ENCODE data around the gene RNF224.
"Not testable (repeated sequence)": the region's sequence is repeated elsewhere in the genome, so short reads cannot be mapped to it uniquely, and the experiment has no call there.

Gene RNF224

DNA sequence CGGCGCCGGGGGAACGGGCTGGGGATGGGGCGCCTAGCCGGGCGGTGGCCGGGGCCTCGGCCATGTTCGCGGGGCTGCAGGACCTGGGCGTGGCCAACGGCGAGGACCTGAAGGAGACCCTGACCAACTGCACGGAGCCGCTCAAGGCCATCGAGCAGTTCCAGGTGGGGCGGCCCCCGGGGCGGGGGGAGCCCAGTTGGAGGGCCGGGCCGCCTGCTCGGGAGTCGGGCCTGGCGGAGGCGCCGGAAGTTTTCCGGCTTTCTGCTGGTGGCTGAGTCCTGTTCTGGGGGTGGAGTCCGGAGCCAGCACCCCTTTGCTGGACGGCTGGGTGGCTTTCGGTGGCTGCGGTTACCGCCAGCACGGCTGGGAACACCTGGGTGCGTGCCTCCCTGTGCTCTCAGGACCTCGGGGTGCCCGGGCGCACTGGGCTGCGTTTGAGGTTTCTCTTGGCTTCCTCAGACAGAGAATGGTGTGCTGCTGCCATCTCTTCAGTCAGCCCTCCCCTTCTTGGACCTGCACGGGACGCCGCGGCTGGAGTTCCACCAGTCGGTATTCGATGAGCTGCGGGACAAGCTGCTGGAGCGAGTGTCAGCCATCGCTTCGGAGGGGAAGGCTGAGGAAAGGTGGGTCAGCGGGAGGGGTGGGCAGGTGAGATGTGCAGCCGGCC lies 28.3 kb downstream of the RNF224 start:
- in situ Hi-C loops (cut with HindIII; ENCODE audit: low sequenced_read_pairs), result no loop called here
- DNase-seq (ENCODE audit: low read depth, low spot score), result peak; percentile 45
- H3K4me3 ChIP-seq (ENCODE audit: low read depth, low read length), result peak overlapping the region; percentile 89
- TF ChIP-seq, protein P1, sequence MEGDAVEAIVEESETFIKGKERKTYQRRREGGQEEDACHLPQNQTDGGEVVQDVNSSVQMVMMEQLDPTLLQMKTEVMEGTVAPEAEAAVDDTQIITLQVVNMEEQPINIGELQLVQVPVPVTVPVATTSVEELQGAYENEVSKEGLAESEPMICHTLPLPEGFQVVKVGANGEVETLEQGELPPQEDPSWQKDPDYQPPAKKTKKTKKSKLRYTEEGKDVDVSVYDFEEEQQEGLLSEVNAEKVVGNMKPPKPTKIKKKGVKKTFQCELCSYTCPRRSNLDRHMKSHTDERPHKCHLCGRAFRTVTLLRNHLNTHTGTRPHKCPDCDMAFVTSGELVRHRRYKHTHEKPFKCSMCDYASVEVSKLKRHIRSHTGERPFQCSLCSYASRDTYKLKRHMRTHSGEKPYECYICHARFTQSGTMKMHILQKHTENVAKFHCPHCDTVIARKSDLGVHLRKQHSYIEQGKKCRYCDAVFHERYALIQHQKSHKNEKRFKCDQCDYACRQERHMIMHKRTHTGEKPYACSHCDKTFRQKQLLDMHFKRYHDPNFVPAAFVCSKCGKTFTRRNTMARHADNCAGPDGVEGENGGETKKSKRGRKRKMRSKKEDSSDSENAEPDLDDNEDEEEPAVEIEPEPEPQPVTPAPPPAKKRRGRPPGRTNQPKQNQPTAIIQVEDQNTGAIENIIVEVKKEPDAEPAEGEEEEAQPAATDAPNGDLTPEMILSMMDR (IDR thresholded peaks at IDR 0.05; ENCODE audit: low read depth, low read length), result no peak

DNA sequence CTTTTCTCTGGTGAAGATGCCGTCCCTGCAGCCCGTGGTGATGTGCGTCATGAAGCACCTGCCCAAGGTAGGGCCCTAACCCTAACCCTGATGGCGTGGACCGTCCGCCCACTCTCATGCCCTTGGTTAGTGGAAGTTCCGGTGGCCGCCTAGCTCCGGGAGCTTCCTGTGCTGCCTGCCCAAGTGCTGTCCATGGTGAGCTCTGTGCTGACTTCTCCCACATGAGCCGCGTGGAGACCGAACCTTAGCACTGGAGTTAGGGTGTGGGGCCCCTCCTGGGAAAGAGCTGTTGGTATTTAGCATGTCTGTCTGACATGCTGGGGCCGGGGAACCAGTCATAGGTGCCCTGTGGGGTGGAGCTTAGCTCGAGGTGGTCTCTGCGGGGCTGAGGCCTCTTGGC lies 29.1 kb downstream of the RNF224 start:
- no peak for DNase-seq (ENCODE audit: low read depth, low spot score)
- TF ChIP-seq, protein P1 (IDR thresholded peaks at IDR 0.05; ENCODE audit: low read depth, low read length), result no peak
- H3K4me3 ChIP-seq (ENCODE audit: low read depth, low read length), result peak overlapping the region; percentile 89
- in situ Hi-C loops (cut with HindIII; ENCODE audit: low sequenced_read_pairs), result no loop called here

DNA sequence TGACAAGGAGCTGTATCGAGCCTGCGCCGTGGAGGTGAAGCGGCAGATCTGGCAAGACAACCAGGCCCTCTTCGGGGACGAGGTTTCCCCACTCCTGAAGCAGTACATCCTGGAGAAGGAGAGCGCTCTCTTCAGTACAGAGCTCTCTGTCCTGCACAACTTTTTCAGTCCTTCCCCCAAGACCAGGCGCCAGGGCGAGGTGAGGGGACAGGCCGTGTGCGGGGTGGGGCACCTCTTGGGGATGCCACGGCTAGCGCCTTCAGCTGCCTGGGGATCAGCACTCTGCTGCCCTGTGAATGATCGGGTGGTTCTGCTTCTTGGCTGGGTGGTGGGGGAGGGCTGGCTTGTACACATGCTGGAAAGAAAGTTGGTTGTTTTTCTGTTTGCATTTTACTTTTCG lies 29.6 kb downstream of the RNF224 start:
- in situ Hi-C loops (cut with HindIII; ENCODE audit: low sequenced_read_pairs), result no loop called here
- TF ChIP-seq, protein P1 (IDR thresholded peaks at IDR 0.05; ENCODE audit: low read depth, low read length), result no peak
- H3K4me3 ChIP-seq (ENCODE audit: low read depth, low read length), result no peak overlapping the region
- DNase-seq (ENCODE audit: low read depth, low spot score), result no peak

DNA sequence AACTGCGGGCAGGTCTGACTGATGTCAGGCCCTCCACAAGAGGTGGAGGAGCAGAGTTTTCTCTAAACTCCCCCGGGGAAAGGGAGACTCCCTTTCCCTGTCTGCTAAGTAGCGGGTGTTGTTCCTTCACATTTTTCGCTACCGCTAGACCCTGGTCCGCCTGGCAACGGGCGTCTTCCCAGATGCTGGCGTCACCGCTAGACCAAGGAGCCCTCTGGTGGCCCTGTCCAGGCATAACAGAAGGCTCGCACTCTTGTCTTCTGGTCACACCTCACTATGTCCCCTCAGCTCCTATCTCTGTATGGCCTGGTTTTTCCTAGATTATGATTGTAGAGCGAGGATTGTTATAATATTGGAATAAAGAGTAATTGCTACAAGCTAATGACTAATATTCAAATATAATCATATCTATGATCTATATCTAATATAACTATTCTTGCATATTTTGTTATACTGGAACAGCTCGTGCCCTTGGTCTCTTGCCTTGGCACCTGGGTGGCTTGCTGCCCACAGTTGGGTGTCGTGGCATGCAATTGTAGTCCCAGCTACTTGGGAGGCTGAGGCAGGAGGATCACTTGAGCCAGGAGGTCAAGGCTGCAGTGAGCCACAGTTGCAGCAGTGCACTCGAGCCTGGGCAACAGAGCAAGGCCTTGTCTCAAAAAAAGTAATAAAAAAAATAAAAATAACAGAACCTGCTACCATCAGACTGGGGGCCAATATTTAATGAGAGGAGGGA lies 35.0 kb downstream of the RNF224 start:
- in situ Hi-C loops (cut with HindIII; ENCODE audit: low sequenced_read_pairs), result not testable (repeated sequence)

DNA sequence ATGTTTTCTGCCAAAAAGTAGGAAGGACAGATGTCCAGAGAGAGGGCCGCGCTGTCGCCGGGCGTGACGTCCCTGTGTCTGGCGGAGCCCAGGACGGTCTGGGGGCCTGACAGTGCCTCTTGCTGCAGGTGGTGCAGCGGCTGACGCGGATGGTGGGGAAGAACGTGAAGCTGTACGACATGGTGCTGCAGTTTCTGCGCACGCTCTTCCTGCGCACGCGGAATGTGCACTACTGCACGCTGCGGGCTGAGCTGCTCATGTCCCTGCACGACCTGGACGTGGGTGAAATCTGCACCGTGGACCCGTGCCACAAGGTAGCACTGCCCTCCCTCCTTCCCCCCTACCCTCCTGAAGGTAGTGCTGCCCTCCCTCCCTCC lies 35.6 kb downstream of the RNF224 start:
- in situ Hi-C loops (cut with HindIII; ENCODE audit: low sequenced_read_pairs), result no loop called here
- H3K4me3 ChIP-seq (ENCODE audit: low read depth, low read length), result no peak overlapping the region
- TF ChIP-seq, protein P1 (IDR thresholded peaks at IDR 0.05; ENCODE audit: low read depth, low read length), result no peak
- DNase-seq (ENCODE audit: low read depth, low spot score), result no peak

More for the DNA sequence above, 35.0 kb downstream of the RNF224 start:
- TF ChIP-seq, protein P1 (IDR thresholded peaks at IDR 0.05; ENCODE audit: low read depth, low read length), result peak; percentile 40
- H3K4me3 ChIP-seq (ENCODE audit: low read depth, low read length), result not testable (repeated sequence)
- DNase-seq (ENCODE audit: low read depth, low spot score), result peak; percentile 43

DNA sequence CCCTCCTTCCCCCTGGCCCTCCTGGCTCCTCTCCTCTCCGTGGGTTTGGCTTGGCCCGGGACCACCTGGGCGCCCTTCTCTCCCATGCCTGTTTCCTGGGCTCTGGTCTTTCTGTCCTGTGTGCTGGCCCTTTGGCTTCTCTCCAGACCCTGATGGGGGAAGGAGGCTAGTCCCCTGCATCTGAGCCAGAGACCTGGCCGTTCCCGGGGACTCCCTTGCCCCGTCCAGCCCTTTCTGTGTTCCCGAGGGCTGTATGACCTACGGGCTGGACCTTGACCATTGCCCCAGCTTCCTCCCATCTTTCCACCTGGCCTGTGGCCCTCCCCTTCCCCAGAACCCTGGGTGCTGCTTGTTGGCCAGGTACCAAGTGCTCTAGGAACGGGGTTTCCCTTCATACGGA lies 36.2 kb downstream of the RNF224 start:
- no peak for DNase-seq (ENCODE audit: low read depth, low spot score)
- TF ChIP-seq, protein P1 (IDR thresholded peaks at IDR 0.05; ENCODE audit: low read depth, low read length), result no peak
- H3K4me3 ChIP-seq (ENCODE audit: low read depth, low read length), result no peak overlapping the region
- in situ Hi-C loops (cut with HindIII; ENCODE audit: low sequenced_read_pairs), result no loop called here
